ENCODE results near the gene ENTPD2. TPM values are rescaled to one million over a fixed set of nuclear protein-coding genes. Genes with fewer than 3 reads are reported as not detected.

ENTPD2 gene
- total and polyA plus RNA-seq, 9 of the 15 experiments (the other 6 are each of a cell fraction or from before 2014, with no cell fraction given), result 0.04 to 0.60 (median 0.14) TPM; not detected in 4

- TF ChIP-seq ZNF407 (IDR thresholded peaks at IDR 0.05; ENCODE audit: low read depth), result no peak
- TF ChIP-seq FOXP1 (CRISPR knock-in tag; IDR thresholded peaks at IDR 0.05), result 0 out of 2 replicates have a peak, but pooled peaks have one; percentile 24
- TF ChIP-seq ARID3B (CRISPR knock-in tag; IDR thresholded peaks at IDR 0.05; ENCODE audit: borderline replicate concordance), result no peak
- no peak for TF ChIP-seq TSC22D4 (tag; IDR thresholded peaks at IDR 0.05)
- peak; percentile 36; the same call in 1 of the 2 replicates for TF ChIP-seq MAX (CRISPR knock-in tag; IDR thresholded peaks at IDR 0.05)
- TF ChIP-seq SMC3 (conservative IDR thresholded peaks at IDR 0.05; ENCODE audit: insufficient read depth, low read depth, low read length), result no peak
- TF ChIP-seq TRIM28 (IDR thresholded peaks at IDR 0.05), result no peak
- TF ChIP-seq EP400 (IDR thresholded peaks at IDR 0.05), result no peak
- no peak for TF ChIP-seq NR3C1 (CRISPR knock-in tag; IDR thresholded peaks at IDR 0.05)
- peak; percentile 8 for TF ChIP-seq CCNT2 (IDR thresholded peaks at IDR 0.05; ENCODE audit: borderline replicate concordance, extremely low read depth, insufficient read length, low read depth, low read length)
- TF ChIP-seq MAFG (tag; conservative IDR thresholded peaks at IDR 0.05), result no peak
- TF ChIP-seq NBN (IDR thresholded peaks at IDR 0.05; ENCODE audit: low read depth), result no peak
- no peak for TF ChIP-seq EHMT2 (IDR thresholded peaks at IDR 0.05)
- TF ChIP-seq NFIX (CRISPR knock-in tag; IDR thresholded peaks at IDR 0.05; ENCODE audit: low read depth), result no peak
- no peak for TF ChIP-seq MTA1 (IDR thresholded peaks at IDR 0.05; ENCODE audit: borderline replicate concordance)
- no peak for TF ChIP-seq ZNF512 (tag; IDR thresholded peaks at IDR 0.05)
These were observed 26.2 kb downstream of the ENTPD2 start, which contains the start of gene ABCA2 (continued) for GRCh38 chr9:137027369-137028262.

All from K562 (cell line).